Testis (tissue), 2 donors: ENCODE measurements around the gene PRKCA.
"Not testable (repeated sequence)": the region's sequence is repeated elsewhere in the genome, so short reads cannot be mapped to it uniquely, and the experiment has no call there.

ENCODE experiments used
- CTCF ChIP-seq, 3 experiments: fragments of 450-650 bp in 2 of 3; fragments of 200-600 bp in 1 of 3; sonication (generic) in 1 of 3; IDR thresholded peaks; one replicate each; pipeline ENCODE4 v1.5.1; 2016 to 2019; ENCODE audit warnings: antibody characterized with exemption in 3 of 3, mild to moderate bottlenecking in 2 of 3, moderate library complexity in 1 of 3
- POLR2A ChIP-seq: fragments of 450-650 bp; IDR thresholded peaks from one replicate; pipeline ENCODE4 v1.6.1; 2017; ENCODE audit warnings: antibody characterized with exemption, mild to moderate bottlenecking, moderate library complexity

- not testable (repeated sequence) for TF ChIP-seq CTCF (IDR thresholded peaks at IDR 0.05); POLR2A
Measured at GRCh38 chr17:66713021-66713532, 410.7 kb downstream of the PRKCA start.
